Left ventricle myocardium inferior (tissue), 1 donor: ENCODE measurements around the gene TRIP6. TPM values are rescaled to one million over a fixed set of nuclear protein-coding genes. Genes with fewer than 3 reads are reported as not detected.

Experiments
- DNase-seq: peaks from one replicate; pipeline ENCODE4 v3.0.0-alpha.2; 2020
- H3K27ac ChIP-seq: fragments of 200-600 bp; replicated peaks from 2 replicates; pipeline ENCODE4 v1.8.0; 2021
- H3K27me3 ChIP-seq: fragments of 200-600 bp; 2 replicates; pipeline ENCODE4 v1.8.0; 2021; ENCODE audit warnings: low read depth
- H3K36me3 ChIP-seq: fragments of 200-600 bp; 2 replicates; pipeline ENCODE4 v1.8.0; 2021
- H3K4me1 ChIP-seq: fragments of 200-600 bp; 2 replicates; pipeline ENCODE4 v1.8.0; 2021
- H3K4me3 ChIP-seq: fragments of 200-600 bp; 2 replicates; pipeline ENCODE4 v1.8.0; 2021; ENCODE audit warnings: mild to moderate bottlenecking, moderate library complexity
- H3K9me3 ChIP-seq: fragments of 200-600 bp; replicated peaks from 2 replicates; pipeline ENCODE4 v1.8.0; 2021
- intact Hi-C: fragments of 100-400 bp; cut with micrococcal nuclease; formaldehyde crosslinking; loops from one replicate; pipeline ENCODE4 v1.11.0; 2022
- total RNA-seq: library from RNA; stranded (reverse); fragmentation: NEBNext Ultra II Directional; extraction: Animal tissue kit (Norgen Biotek cat#: 25700); gene quantifications from one replicate; pipeline ENCODE4 v1.2.1, GENCODE V29; 2021
- TF ChIP-seq, protein P1 (sequence below): fragments of 200-600 bp; IDR thresholded peaks from 2 replicates; pipeline ENCODE4 v1.8.0; 2021; ENCODE audit warnings: antibody characterized with exemption, mild to moderate bottlenecking, borderline replicate concordance
- donor health status: DM: no; HTN: yes; CAD: no; lungs with severe emphysema.

TRIP6 gene
- total RNA-seq, 1 donor from 2014 or later = 11.7 TPM

DNA sequence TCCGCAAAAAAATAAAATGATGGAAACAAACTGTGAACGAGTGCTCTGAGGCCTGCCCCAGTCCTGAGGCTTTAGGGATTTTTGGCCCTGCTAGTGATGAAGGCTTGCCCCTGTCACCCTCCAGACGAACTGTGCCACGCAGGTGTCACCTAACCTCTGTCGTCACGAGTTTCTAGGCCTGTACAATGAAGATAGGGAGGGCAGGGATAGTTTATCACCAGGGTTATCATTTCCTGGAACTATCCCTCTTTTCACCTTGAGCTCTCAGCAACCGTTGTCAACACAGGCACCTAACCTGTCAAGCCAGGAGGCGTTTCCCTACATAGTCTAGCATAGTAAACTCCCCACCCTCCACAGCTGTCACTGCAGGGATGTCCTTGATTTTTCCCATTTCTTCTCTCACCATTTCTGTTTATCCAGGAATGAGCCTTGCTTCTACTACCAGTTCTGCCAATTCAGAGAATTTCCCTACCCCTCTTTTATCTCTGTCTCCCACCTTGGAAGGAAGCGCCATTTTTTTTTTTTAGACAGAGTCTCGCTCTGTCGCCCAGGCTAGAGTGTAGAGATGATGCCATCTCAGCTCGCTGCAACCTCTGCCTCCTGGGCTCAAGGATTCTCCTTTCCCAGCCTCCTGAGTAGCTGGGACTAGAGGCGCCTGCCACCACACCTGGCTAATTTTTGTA is 30.7 kb downstream of the TRIP6 start:
- H3K9me3 ChIP-seq = no peaks in the 10 kb centered on the region
- intact Hi-C loops = loop anchor here (5.0 kb wide), 1 partner anchor 159 kb away; no protein-coding TSS in a partner anchor
- peaks cover 31% of the 10 kb centered on the region for H3K4me1 ChIP-seq
- no peak for DNase-seq
- no peaks in the 10 kb centered on the region for H3K36me3 ChIP-seq
- no peak overlapping the region for H3K4me3 ChIP-seq
- peaks cover 100% of the 10 kb centered on the region for H3K27me3 ChIP-seq
- TF ChIP-seq, protein P1, sequence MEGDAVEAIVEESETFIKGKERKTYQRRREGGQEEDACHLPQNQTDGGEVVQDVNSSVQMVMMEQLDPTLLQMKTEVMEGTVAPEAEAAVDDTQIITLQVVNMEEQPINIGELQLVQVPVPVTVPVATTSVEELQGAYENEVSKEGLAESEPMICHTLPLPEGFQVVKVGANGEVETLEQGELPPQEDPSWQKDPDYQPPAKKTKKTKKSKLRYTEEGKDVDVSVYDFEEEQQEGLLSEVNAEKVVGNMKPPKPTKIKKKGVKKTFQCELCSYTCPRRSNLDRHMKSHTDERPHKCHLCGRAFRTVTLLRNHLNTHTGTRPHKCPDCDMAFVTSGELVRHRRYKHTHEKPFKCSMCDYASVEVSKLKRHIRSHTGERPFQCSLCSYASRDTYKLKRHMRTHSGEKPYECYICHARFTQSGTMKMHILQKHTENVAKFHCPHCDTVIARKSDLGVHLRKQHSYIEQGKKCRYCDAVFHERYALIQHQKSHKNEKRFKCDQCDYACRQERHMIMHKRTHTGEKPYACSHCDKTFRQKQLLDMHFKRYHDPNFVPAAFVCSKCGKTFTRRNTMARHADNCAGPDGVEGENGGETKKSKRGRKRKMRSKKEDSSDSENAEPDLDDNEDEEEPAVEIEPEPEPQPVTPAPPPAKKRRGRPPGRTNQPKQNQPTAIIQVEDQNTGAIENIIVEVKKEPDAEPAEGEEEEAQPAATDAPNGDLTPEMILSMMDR = no peak
- no peak overlapping the region for H3K27ac ChIP-seq

DNA sequence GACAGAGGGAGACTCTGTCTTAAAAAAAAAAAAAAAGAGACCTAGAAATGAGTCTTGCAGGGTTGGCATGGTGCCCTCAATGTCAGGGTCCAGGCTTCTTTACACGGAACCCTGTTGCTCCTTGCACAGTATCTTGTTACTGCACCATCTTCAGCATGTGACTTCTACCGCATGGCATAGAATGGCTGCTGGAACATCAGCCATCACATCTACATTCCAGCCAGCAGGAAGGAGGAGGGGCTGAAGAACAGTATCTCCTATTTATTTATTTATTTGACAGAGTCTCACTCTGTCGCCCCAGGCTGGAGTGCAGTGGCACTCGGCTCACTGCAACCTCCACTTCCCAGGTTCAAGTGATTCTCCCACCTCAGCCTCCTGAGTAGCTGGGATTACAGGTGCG is 32.2 kb downstream of the TRIP6 start:
- peaks cover 99% of the 10 kb centered on the region for H3K27me3 ChIP-seq
- peaks cover 28% of the 10 kb centered on the region for H3K4me1 ChIP-seq
- no peak overlapping the region for H3K4me3 ChIP-seq
- H3K36me3 ChIP-seq = no peaks in the 10 kb centered on the region
- no peaks in the 10 kb centered on the region for H3K9me3 ChIP-seq
- TF ChIP-seq, protein P1 = no peak
- no peak overlapping the region for H3K27ac ChIP-seq
- intact Hi-C loops = loop anchor here (5.0 kb wide), 1 partner anchor 158 kb away; no protein-coding TSS in a partner anchor
- no peak for DNase-seq

DNA sequence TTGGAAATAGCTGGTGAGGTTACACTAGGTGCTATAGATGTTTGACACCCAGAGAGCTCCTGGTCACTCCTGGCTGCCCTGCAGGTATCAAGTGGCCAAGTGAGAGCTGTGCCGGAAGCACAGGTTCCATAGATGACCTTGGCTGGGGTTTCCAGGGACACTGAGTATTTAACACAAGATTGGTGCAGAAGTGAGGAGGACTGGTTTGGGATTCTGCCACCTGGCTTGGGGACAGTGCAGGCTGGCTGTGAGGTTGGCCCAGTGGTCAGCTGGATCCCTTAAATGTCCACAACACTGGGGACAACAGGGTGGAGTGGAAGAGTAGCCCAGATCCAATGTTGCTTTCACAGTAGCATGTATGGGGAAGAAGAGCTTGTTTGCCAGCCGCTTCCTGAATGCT is 33.8 kb downstream of the TRIP6 start:
- H3K9me3 ChIP-seq = no peaks in the 10 kb centered on the region
- no peak for DNase-seq
- peaks cover 93% of the 10 kb centered on the region for H3K27me3 ChIP-seq
- H3K36me3 ChIP-seq = no peaks in the 10 kb centered on the region
- no peak overlapping the region for H3K4me3 ChIP-seq
- intact Hi-C loops = no loop called here
- H3K4me1 ChIP-seq = peaks cover 12% of the 10 kb centered on the region
- no peak overlapping the region for H3K27ac ChIP-seq
- TF ChIP-seq, protein P1 = no peak

DNA sequence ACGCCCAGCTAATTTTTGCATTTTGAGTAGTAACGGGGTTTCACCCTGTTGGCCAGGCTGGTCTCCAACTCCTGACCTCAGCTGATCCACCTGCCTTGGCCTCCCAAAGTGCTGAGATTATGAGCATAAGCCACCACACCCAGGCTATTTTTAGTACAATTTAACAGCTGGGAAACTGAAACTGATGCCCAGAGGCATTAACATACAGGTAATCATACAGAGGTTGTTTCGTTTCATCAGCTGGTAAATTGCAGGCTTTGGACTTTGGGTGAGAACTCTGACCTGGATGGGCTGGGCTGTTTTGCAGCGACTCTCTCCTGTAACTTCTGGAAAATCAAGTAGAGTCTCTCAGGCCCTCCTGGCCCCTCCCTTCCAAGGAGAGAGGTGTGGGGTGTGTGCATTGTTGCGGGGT is 34.7 kb downstream of the TRIP6 start:
- intact Hi-C loops = no loop called here
- no peak for DNase-seq
- no peaks in the 10 kb centered on the region for H3K36me3 ChIP-seq

DNA sequence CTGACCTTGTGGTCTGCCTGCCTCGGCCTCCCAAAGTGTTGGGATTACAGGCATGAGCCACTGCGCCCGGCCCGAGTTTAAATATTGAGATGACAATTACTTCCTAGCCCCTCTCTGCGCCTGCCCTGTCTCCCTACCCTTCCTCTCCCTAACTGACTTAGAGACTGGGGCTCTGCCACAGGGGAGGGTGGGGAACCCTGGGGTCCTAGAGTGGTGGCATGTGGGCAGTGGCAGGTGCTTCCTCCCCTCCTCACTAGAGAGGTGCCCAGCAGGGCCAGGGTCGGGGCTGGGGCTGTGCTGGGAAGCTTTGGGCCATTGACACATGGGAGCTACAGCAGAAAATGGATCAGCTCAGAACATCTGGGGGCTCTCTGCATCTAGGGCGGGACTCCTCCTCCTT is 35.5 kb downstream of the TRIP6 start:
- H3K9me3 ChIP-seq = peaks cover 8% of the 10 kb centered on the region
- intact Hi-C loops = no loop called here
- no peak overlapping the region for H3K27ac ChIP-seq

More for the DNA sequence above, 34.7 kb downstream of the TRIP6 start:
- peaks cover 5% of the 10 kb centered on the region for H3K4me1 ChIP-seq
- peaks cover 92% of the 10 kb centered on the region for H3K27me3 ChIP-seq
- H3K4me3 ChIP-seq = no peak overlapping the region
- H3K9me3 ChIP-seq = peaks cover 8% of the 10 kb centered on the region
- TF ChIP-seq, protein P1 = no peak
- no peak overlapping the region for H3K27ac ChIP-seq

More for the DNA sequence above, 35.5 kb downstream of the TRIP6 start:
- H3K4me3 ChIP-seq = no peak overlapping the region
- no peaks in the 10 kb centered on the region for H3K4me1 ChIP-seq
- TF ChIP-seq, protein P1 = no peak
- no peaks in the 10 kb centered on the region for H3K36me3 ChIP-seq
- peaks cover 92% of the 10 kb centered on the region for H3K27me3 ChIP-seq
- no peak for DNase-seq
